Uterus (tissue), 2 donors: ENCODE data around the gene PHF8.

Experiments
- POLR2A ChIP-seq, 2 donors: fragments of 450-650 bp; IDR thresholded peaks; one replicate each; pipeline ENCODE4 v1.6.1; 2016; ENCODE audit warnings: antibody characterized with exemption in 2 of 2, mild to moderate bottlenecking in 1 of 2, moderate library complexity in 1 of 2
- TF ChIP-seq, protein P1 (sequence below), 4 experiments: fragments of 200-600 bp in 2 of 4; fragments of 450-650 bp in 2 of 4; sonication (generic) in 2 of 4; IDR thresholded peaks; one replicate each; pipeline ENCODE4 v1.5.1; 2016 to 2019; ENCODE audit warnings: antibody characterized with exemption in 4 of 4, mild to moderate bottlenecking in 2 of 4, moderate library complexity in 1 of 4

DNA sequence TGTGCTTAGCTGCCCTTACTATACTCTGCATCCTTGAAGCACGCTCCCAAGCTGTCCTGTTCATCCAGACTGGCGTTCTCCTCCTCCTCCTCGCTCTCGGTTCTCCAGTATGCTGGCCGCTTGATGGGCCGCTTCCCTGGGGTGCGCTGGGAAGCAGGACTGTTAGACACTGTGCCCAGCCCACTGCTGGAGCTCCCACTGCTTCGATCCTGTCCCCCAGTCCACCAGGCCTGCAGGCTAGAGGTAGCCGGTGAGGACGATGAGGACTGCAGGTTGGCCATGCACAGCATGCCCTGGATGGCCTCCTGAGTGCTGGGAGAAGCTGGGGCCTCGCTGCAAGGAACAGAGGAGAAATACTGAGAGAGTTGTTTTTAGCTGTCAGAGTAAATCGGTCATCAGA is 59.4 kb downstream of the PHF8 start:
- TF ChIP-seq POLR2A (IDR thresholded peaks at IDR 0.05): no peak
- TF ChIP-seq, protein P1, sequence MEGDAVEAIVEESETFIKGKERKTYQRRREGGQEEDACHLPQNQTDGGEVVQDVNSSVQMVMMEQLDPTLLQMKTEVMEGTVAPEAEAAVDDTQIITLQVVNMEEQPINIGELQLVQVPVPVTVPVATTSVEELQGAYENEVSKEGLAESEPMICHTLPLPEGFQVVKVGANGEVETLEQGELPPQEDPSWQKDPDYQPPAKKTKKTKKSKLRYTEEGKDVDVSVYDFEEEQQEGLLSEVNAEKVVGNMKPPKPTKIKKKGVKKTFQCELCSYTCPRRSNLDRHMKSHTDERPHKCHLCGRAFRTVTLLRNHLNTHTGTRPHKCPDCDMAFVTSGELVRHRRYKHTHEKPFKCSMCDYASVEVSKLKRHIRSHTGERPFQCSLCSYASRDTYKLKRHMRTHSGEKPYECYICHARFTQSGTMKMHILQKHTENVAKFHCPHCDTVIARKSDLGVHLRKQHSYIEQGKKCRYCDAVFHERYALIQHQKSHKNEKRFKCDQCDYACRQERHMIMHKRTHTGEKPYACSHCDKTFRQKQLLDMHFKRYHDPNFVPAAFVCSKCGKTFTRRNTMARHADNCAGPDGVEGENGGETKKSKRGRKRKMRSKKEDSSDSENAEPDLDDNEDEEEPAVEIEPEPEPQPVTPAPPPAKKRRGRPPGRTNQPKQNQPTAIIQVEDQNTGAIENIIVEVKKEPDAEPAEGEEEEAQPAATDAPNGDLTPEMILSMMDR (IDR thresholded peaks at IDR 0.05): no peak
